ENCODE data around the gene GAREM1.

DNA sequence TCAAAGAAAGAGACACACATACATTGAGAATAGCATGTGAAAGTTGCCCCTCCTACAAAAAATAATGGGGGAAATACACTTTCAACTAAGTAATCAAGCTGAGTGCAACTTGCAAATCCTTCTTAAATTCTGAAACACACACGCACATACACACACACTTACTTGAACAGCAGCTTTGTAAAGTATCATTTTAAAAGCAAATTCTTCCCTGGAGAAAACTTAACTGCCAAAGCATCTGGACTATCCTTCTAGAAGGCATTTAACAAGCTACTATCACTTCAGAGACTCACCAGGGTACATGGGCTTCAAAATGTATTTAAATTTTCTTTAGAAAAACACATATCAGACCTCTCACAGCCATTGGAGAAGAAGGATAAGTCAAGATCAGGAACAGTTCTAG lies 15.3 kb downstream of the GAREM1 start:
- TF ChIP-seq, protein P1, sequence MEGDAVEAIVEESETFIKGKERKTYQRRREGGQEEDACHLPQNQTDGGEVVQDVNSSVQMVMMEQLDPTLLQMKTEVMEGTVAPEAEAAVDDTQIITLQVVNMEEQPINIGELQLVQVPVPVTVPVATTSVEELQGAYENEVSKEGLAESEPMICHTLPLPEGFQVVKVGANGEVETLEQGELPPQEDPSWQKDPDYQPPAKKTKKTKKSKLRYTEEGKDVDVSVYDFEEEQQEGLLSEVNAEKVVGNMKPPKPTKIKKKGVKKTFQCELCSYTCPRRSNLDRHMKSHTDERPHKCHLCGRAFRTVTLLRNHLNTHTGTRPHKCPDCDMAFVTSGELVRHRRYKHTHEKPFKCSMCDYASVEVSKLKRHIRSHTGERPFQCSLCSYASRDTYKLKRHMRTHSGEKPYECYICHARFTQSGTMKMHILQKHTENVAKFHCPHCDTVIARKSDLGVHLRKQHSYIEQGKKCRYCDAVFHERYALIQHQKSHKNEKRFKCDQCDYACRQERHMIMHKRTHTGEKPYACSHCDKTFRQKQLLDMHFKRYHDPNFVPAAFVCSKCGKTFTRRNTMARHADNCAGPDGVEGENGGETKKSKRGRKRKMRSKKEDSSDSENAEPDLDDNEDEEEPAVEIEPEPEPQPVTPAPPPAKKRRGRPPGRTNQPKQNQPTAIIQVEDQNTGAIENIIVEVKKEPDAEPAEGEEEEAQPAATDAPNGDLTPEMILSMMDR (conservative IDR thresholded peaks at IDR 0.05 in 1 of 2, IDR thresholded peaks at IDR 0.05 in 1 of 2; ENCODE audit: extremely low read depth in 1 of 2, insufficient read depth in 1 of 2, low read depth in 1 of 2, low read length in 2 of 2) = no peak
- TF ChIP-seq EZH2 (IDR thresholded peaks at IDR 0.05; ENCODE audit: borderline replicate concordance, low read length) = no peak

Data from mammary epithelial cell (primary cell).